Ishikawa (cell line): ENCODE data around the gene CIITA.

ENCODE experiments used
- CEBPB ChIP-seq: IDR thresholded peaks from 2 replicates; pipeline ENCODE4 v1.6.1; 2012
- CREB1 ChIP-seq: IDR thresholded peaks from 2 replicates; pipeline ENCODE4 v1.6.1; 2012; ENCODE audit warnings: low read depth
- EGR1 ChIP-seq: IDR thresholded peaks from 2 replicates; pipeline ENCODE4 v1.6.1; 2012
- EP300 ChIP-seq: IDR thresholded peaks from 2 replicates; pipeline ENCODE4 v1.6.1; 2012; ENCODE audit warnings: borderline replicate concordance
- FOXM1 ChIP-seq: IDR thresholded peaks from 2 replicates; pipeline ENCODE4 v1.6.1; 2012; ENCODE audit warnings: low read depth, borderline replicate concordance
- MAX ChIP-seq: IDR thresholded peaks from 2 replicates; pipeline ENCODE4 v1.6.1; 2012
- NFIC ChIP-seq: IDR thresholded peaks from 2 replicates; pipeline ENCODE4 v1.6.1; 2012
- RAD21 ChIP-seq: IDR thresholded peaks from 2 replicates; pipeline ENCODE4 v1.6.1; 2012; ENCODE audit warnings: low read depth
- REST ChIP-seq: IDR thresholded peaks from 2 replicates; pipeline ENCODE4 v1.6.1; 2012; ENCODE audit warnings: low read depth, mild to moderate bottlenecking
- TAF1 ChIP-seq: IDR thresholded peaks from 2 replicates; pipeline ENCODE4 v1.6.1; 2012; ENCODE audit warnings: low read depth, mild to moderate bottlenecking
- TCF12 ChIP-seq: IDR thresholded peaks from 2 replicates; pipeline ENCODE4 v1.6.1; 2012; ENCODE audit warnings: low read depth
- TEAD4 ChIP-seq: IDR thresholded peaks from 2 replicates; pipeline ENCODE4 v1.6.1; 2012
- YY1 ChIP-seq: IDR thresholded peaks from 2 replicates; pipeline ENCODE4 v1.6.1; 2012; ENCODE audit warnings: low read depth
- ZBTB7A ChIP-seq: IDR thresholded peaks from 2 replicates; pipeline ENCODE4 v1.6.1; 2012; ENCODE audit warnings: low read depth
- TF ChIP-seq, protein P1 (sequence below): IDR thresholded peaks from 2 replicates; pipeline ENCODE4 v1.6.1; 2012

The CIITA gene

DNA sequence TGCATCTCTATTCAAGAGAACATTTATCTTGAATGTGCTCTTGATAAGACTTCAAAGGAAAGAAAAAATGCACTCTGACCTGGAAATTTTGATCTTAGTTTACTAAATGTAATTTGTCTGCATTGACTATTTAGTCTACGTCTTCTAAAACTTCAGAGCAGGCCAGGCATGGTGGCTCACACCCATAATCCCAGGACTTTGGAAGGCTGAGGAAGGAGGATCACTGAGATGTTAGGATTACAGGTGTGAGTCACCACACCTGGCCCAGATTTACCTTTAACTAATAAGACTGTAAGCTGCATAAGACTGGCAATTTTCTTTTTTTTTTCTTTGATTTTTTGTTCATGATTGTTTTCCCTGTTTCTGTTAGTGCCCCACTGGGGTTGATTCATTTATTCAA, 18.8 kb upstream of the CIITA start:
- TF ChIP-seq ZBTB7A (no peak), TCF12 (no peak), CREB1 (no peak), EGR1 (no peak), MAX (no peak)
- TF ChIP-seq, protein P1, sequence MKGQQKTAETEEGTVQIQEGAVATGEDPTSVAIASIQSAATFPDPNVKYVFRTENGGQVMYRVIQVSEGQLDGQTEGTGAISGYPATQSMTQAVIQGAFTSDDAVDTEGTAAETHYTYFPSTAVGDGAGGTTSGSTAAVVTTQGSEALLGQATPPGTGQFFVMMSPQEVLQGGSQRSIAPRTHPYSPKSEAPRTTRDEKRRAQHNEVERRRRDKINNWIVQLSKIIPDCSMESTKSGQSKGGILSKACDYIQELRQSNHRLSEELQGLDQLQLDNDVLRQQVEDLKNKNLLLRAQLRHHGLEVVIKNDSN: no peak

- TF ChIP-seq YY1: no peak
- TF ChIP-seq RAD21: no peak
- TF ChIP-seq EP300: no peak
- no peak for TF ChIP-seq ZBTB7A
- no peak for TF ChIP-seq FOXM1
- no peak for TF ChIP-seq MAX
- TF ChIP-seq CREB1: no peak
- TF ChIP-seq CEBPB: no peak
- TF ChIP-seq, protein P1: no peak
- TF ChIP-seq EGR1: no peak
Measured at GRCh38 chr16:10859020-10859419, 18.0 kb upstream of the CIITA start.

DNA sequence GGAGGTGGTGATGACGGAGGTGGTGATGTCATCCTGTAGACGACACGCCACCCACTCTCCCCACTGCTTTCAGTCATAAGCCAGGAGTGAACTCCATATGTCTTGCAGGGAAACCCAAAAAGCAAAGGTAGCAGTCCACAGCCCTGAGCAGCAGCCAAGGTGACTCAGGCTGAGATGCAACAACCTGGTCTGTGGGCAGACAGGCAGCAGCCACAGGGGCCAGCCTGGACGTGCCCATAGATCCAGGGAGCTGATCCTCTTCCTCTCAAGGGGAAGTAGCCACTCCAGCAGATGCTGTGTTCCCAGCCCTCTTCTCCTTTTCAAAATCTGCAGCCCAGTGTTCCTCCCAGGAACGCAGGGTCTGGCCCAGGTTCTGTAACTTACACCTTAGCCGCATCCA, 17.3 kb upstream of the CIITA start:
- no peak for TF ChIP-seq NFIC
- TF ChIP-seq TEAD4: no peak
- no peak for TF ChIP-seq RAD21
- TF ChIP-seq ZBTB7A: no peak
- no peak for TF ChIP-seq MAX
- no peak for TF ChIP-seq CEBPB
- TF ChIP-seq, protein P1: no peak
- no peak for TF ChIP-seq YY1
- TF ChIP-seq EP300: no peak
- no peak for TF ChIP-seq EGR1
- no peak for TF ChIP-seq TAF1
- no peak for TF ChIP-seq REST
- TF ChIP-seq CREB1: no peak
- no peak for TF ChIP-seq TCF12

DNA sequence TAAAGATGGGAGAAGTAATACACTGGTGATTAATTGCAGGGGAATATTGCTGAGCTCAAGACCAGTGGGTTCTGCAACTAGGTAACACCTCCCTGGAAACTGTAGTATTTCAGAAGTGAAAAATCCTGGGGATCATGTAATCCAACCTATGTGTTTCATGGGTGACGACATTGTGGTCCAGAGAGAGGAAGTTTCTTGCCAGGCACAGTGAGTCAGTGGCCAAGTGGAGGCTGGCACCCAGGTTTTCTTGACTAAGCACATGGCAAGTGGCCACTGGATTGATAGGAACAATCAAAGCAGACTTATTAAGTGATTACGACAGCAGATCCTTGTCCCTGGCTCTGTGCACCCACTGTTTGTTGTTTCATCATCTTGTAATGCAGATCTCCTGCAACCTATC, 14.6 kb upstream of the CIITA start:
- TF ChIP-seq TEAD4 (no peak), ZBTB7A (no peak), TAF1 (no peak), EP300 (no peak), YY1 (no peak), RAD21 (no peak), MAX (no peak), REST (no peak), EGR1 (no peak), NFIC (no peak), FOXM1 (no peak), TCF12 (no peak), CREB1 (no peak), CEBPB (no peak)
- TF ChIP-seq, protein P1: no peak
